GM18858 (cell line): Measurements from ENCODE around the gene POU2F1.

Source experiments
- ATAC-seq: cut with Tn5 transposase; IDR thresholded peaks from one replicate; pipeline ENCODE4 v1.9.1; 2021; ENCODE audit not compliant: unreplicated experiment

POU2F1 gene

GRCh38 chr1:167270349-167271092 lies 49.8 kb downstream of the POU2F1 start:
- ATAC-seq = no peak

GRCh38 chr1:167272369-167272957 lies 51.8 kb downstream of the POU2F1 start:
- ATAC-seq = no peak

DNA sequence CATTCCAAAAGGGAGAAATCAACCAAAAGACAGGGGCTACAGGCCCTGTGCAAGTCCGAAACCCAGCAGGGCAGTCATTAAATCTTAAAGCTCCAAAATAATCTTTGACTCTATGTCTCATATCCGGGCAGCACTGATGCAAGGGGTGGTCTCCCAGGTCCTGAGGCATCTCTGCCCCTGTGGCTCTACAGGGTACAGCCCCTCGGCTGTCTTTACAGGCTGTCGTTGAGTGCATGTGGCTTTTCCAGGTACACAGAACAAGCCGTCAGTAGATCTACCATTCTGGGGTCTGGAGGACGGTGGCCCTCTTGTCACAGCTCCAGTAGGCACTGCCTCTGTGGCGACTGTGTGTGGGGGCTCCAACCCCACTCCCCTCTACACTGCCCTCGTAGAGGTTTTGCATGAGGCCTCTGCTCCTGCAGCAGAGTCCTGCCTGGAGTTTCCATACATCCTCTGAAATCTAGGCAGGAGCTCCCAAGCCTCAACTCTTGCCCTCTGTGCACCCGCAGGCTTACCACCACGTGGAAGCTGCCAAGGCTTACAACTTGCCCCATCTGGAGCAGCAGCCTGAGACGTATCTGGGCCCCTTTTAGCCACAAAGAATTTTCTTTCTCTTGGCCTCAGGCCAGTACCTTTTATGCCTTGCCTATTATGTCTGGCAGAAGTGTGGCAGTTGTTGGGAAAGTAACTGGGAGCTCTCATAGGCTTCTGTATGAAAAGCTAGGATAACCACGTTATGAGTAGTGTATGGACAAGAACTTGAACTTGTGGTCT lies 52.5 kb downstream of the POU2F1 start:
- no peak for ATAC-seq

GRCh38 chr1:167274061-167274460 lies 53.4 kb downstream of the POU2F1 start:
- no peak for ATAC-seq

DNA sequence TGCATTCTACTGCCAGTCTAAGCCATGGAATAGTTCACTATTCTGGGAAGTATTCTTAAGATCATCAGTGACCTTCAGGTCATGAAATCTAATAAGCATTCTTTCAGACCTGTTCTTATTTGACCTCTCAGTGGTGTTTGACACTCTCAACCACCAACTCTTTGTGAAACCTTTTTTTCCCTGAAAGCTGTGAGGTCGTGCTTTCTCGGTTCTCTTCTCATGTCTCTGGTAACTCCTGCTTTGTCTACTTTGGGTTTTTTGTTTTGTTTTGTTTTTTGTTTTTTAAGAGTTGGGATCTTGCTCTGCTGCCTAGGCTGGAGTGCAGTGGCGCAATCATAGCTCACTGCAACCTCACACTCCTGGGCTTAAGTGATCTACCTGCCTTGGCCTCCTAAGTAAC lies 56.3 kb downstream of the POU2F1 start:
- peak; percentile 90 for ATAC-seq

DNA sequence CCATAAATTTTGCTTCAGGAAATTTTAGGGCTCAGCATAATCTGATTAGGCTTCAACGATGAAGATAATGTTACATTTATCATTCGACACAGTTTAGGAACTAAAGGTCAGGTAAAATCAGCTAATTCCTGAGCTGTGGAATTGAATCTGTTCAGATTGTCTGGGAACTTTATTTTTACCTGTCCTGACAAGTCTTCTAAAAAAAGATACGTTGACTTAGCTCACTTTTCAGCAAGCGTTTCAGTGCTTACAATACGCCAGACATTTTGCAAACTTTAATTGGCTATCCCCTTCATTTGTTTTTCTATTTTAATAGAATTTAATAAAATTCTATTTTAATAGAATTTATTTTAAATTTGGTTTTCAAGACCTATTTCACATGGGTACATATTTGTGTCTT lies 57.8 kb downstream of the POU2F1 start:
- no peak for ATAC-seq

DNA sequence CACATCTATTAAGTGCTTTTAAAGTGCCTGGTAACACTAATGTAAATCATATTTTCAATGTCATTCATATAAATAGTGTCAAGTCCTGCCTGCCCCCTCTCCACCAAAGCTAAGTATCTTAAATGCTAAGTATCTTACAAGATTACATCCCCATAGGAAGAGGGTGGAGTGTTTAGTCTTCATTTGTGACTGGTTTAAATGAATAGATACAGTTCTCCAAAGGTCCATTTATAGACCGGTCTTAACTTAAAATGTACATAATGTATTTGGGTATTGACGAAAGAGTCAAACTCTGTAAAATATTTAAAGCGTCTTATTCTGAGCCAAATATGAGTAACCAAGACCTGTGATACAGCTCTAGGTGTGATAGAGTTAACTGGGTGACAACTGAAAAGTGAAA lies 60.2 kb downstream of the POU2F1 start:
- ATAC-seq = no peak

GRCh38 chr1:167288390-167289074 lies 67.8 kb downstream of the POU2F1 start:
- no peak for ATAC-seq

GRCh38 chr1:167289075-167289442 lies 68.4 kb downstream of the POU2F1 start:
- ATAC-seq = no peak

DNA sequence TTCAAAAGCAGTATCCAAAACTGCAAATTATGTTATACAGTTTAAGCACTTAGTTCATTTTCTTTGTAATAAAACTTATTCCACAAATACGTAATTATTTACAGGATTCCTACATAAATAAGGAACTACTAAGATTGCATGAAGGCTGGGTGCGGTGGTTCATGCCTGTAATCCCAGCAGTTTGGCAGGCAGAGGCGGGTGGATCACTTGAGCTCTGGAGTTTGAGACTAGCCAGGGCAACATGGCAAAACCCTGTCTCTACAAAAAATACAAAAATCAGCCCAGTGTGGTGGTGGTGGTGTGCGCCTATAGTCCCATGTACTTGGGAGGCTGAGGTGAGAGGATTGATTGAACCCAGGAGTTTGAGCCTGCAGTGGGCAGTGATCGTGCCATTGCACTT lies 69.3 kb downstream of the POU2F1 start:
- ATAC-seq = no peak

GRCh38 chr1:167291539-167292185 lies 71.0 kb downstream of the POU2F1 start:
- no peak for ATAC-seq

DNA sequence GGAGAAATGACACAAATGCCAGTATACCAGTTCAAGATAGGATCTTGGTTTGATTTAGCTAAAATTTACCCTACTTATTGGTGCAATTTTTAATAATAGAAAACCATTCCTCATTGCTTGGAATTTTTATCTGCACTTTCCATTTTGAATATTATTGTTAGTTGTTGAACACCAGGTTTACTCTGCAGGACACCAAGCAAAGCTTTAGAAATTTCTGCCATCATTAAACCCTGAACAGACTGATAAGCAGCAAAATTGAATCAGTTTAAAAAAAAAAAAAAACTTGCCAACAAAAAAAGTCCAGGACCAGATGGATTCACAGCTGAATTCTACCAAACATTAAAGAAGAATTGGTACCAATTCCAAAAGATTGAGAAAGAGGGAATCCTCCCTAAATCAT lies 71.5 kb downstream of the POU2F1 start:
- no peak for ATAC-seq

DNA sequence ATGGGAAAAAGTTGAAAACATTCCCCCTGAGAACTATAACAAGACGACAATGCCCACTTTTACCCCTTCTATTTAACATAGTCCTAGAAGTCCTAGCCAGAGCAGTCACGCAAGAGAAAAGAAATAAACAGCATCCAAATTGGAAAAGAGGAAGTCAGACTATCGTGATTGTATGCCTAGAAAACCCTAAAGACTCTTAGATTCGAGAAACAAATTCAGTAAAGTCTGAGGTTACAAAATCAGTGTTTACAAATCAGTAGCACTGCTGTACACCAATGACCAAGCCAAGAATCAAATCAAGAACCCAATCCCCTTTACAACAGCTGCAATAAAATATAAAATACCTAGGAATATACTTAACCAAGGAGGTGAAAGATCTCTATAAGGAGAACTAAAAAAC lies 72.4 kb downstream of the POU2F1 start:
- ATAC-seq = no peak

DNA sequence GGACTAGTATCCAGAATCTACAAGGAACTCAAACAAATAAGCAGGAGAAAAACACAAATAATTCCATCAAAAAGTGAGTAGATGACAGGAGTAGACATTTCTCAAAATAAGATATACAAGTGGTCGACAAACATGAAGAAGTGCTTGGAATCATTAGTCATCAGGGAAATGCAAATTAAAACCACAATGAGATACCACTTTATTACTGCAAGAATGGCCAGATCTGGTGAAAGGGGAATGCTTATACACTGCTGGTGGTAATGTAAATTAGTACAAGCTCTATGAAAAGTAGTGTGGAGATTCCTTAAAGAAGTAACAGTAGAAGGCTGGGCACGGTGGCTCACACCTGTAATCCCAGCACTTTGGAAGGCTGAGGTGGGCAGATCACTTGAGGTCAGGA lies 73.8 kb downstream of the POU2F1 start:
- ATAC-seq = no peak

DNA sequence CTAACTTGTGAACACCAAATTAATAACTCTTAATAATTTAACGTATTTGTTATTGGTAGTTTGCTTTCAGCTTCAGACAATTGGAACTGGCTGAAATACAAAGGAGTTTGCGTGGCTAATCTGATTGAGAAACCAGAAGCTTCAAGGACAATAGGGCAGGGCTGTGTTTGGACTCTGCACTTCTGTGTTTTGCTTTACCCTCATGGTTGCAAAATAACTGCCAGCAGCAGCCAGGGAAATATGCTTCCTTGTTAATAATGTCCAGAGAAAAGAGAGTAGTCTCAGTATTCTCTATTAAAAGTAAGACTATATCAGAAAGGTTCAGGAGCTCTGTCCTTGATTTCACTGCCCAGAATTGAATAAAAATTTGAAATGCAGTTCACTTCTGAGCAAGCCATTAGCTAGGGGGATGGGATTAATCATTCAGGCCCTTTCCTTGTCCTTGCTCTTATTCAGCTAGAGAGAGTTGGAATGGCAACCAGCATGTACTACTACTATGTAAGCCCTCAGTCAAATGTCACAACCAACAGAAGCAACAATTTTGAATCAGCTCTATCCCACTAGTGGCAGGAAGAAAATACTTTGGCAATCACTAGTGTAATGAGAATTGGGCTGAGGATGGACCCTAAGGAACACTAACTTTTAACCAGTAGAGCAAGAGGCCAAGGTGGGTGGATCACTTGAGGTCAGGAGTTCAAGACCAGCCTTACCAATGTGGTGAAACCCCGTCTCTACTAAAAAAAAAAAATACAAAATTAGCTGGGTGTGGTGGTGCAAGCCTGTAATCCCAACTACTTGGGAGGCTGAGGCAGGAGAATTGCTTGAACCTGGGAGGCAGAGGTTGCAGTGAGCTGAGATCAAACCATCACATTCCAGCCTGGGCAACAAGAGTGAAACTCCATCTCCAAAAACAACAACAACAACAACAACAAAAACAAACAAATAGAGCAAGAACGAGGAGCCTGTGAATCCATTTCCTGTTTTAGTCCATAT lies 76.8 kb downstream of the POU2F1 start:
- no peak for ATAC-seq

GRCh38 chr1:167298325-167298724 lies 77.6 kb downstream of the POU2F1 start:
- ATAC-seq = no peak

- ATAC-seq = no peak
Measured at GRCh38 chr1:167301355-167301754, 80.7 kb downstream of the POU2F1 start.

- no peak for ATAC-seq
Measured at GRCh38 chr1:167304165-167304564, 83.5 kb downstream of the POU2F1 start.

DNA sequence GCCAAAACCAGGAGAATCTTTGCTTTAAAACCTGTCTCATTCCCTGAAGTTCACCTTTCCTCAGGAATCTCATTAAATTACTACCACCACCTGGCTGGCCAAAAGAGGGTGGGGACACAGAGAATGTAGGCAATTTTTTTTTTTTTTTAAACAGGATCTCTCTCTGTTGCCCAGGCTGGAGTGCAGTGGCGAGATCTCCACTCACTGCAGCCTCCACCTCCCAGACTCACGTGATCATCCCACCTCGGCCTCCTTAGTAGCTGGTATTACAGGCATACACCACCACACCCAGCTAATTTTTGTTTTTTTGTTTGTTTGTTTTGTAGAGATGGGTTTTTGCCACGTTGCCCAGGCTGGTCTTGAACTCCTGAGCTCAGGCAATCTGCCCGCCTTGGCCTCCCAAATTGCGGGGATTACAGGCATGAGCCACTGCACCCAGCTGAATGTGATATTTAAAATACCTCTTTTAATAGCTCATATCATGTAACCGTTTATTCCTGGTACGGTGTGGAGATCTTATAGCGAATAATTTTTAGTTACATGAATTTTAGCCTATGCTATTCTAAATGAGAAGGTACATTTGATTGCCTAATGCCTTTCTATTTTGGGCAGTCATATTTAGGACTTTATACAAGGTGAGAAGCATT lies 84.5 kb downstream of the POU2F1 start:
- no peak for ATAC-seq
